GM12891 (cell line): ENCODE measurements around the gene BIK.

Experiments
- PAX5 ChIP-seq: IDR thresholded peaks from 2 replicates; pipeline ENCODE4 v1.6.1; 2011; ENCODE audit warnings: low read length, moderate library complexity, mild to moderate bottlenecking; ENCODE audit not compliant: insufficient read depth, severe bottlenecking
- POLR2A ChIP-seq: IDR thresholded peaks from 2 replicates; pipeline ENCODE4 v1.6.1; 2011; ENCODE audit warnings: low read depth, low read length, control low read depth
- POLR2AphosphoS5 ChIP-seq: IDR thresholded peaks from 2 replicates; pipeline ENCODE4 v1.6.1; 2011; ENCODE audit warnings: low read depth, low read length, control low read depth
- SPI1 ChIP-seq: IDR thresholded peaks from 2 replicates; pipeline ENCODE4 v1.6.1; 2011; ENCODE audit warnings: low read depth, low read length, control low read depth

GRCh38 chr22:43159484-43160178, 49.1 kb downstream of the BIK start:
- TF ChIP-seq SPI1 (no peak), PAX5 (no peak), POLR2A (no peak), POLR2AphosphoS5 (no peak)
